ENCODE results near the gene AKAP1.

The AKAP1 gene

DNA sequence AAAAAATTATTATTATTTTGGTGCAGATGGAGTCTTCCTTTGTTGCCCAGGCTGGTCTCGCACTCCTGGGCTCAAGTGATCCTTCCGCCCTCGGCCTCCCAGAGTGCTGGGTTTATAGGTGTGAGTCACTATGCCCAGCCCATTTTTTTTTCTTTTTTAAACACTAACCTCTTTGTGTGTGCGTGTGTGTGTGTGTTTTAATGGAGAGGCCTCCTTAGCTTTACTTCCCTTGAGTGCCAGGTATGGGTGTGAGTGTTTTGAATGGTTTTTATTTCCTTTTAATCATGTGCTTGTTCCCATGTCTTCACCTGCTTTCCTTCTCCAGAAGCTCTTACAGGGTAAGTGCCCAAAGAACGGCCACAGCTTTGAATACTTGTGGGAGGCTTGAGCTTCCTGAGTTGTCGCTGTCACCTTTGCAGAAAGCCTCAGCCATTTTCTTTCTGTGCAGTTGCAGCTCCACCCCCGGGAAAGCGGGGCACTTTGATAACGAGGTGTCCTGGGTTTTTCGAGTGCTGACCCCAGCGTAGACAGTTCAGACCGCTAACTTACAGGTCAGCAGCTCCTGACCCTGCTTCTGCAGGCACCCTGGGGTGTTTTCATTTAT, 22.6 kb downstream of the AKAP1 start:
- no peak for DNase-seq

DNA sequence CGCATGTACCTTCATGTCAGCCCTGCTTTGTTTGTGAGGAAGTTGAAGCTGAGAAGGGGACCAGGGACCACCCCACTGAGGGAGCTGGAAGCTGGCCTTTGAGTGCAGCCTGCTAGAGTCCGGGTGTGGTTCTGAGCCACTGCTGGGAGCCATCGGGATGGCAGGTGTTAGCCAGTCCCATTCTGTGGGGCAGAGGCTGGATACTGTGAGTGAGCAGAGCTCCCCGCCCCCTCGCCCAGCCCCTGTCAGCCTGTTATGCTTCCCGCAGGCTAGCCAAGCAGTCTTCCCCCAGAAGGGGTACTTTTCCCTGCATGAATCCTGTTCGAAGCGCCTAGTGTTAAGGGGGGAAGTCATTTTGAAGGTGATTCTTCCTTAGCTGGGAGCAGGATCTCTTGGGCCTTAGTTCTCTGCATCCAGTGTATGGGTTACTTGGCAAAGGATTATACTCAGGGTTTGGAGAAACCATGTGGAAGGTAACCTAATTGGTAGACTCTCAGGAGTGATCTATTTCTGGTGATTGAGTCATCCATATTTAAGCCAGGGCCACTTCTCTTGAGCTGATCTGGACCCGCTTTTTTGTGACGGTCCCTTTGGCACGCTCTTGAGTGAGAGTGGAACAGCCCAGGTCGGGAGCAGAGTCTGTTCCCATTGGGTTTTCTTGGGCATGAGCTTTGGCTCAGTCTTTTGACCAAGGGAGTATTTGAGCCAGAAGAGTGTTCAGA, 23.8 kb downstream of the AKAP1 start:
- no peak for DNase-seq

DNA sequence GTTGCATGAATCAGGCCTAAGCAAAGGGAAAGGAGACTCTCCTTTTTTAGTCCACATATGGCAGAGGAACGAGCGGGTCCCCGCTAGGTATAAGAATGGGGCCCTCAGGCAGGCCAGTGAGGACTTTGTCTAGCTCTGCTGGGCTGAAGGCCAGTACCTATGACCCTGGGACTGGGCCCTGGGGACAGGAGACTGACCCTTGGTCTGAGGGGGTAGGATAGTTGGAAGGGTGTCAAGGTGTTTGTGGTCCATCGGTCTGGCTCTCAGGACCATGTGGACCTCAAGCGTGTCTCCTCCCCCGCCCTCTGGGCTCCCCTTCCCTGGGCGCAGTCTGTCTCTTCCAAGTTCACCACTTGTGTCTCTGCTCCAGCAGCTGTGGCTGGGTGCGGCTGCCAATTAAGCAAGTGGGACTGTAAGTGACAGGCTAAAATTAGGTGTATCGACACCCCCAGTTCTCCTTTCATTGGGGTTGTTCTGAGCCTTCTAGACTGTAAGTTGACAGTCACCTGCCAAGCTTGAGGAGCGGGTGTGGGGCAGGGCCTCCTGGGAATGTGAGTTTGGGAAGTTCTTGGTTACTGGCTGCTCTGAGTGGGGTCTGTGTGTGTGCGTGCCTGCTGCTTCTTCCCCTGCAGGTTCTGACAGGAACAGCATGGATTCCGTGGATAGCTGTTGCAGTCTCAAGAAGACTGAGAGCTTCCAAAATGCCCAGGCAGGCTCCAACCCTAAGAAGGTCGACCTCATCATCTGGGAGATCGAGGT, 24.5 kb downstream of the AKAP1 start:
- peak; percentile 61 for DNase-seq

DNA sequence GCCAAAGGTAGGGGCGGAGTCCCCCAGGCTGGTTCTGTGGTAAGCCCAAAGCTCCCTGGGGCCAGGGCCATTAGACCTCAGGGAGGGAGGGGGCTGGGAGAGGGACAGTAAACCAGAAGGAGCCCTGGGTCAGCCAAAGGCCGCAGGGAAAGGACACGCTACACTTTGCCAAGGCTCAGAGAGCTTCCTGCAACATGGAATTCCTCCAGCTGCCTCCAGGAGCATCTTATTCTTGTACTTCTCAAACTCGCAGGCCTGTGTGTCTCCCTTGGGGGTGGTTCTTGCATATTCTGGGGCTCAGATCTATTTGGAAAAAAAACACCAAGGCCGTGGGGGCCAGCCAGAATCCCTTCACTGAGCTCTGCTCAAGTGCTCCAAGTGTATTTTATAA, 25.1 kb downstream of the AKAP1 start:
- peak; percentile 57 for DNase-seq

DNA sequence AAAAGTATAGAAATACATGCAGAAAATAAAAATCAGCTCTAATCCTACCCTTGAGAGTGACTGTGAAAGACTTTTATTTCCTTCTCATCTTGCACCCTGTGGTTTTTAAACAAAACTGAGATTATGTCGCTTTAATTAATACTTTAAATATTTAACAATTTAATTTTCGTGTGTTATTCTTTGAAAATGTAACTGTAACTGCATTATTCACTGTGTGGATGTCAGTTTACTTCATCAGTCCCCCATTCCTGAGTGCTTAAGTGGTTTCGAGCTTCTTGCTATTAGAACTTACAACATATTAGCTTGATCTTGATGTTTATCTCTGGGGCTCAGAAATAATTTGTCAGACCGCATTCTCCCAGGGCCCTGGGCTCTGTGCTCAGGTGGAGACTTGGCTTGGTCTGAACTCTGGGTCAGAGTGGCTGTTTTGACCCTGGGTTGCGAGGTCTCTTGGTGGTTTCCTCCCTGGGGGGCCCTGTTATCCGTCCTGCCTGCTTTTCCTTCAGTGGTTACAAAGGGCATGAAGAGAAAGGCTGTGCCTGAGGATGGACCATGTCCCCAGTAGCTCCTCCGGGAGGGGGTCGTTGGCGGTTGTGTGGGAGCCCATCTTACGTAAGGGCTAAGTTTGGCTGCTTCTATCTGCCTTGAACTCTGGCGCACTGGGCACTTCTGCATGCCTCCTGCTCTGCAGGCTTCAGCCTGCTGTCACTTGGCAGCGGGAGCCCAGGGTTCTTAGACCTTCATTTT, 25.7 kb downstream of the AKAP1 start:
- DNase-seq = no peak

DNA sequence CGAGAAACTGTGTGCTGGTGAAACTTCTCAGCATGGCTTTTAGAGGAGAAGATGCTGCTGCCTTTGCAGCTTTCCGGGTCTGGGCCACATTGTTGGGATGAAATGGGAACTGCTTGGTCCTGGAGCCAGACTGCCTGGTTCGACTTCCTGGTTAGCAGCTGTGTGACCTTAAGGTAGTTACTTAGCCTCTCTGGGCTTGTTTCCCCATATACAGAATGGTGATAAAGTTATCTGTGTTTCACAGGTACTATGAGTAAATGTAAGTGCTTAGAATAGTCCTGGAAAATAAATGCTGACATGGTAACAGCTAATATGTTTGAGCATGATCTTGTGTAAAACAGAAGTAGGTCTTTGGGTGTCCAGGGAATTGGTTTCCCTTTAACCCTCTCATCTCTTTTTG, 26.3 kb downstream of the AKAP1 start:
- no peak for DNase-seq

DNA sequence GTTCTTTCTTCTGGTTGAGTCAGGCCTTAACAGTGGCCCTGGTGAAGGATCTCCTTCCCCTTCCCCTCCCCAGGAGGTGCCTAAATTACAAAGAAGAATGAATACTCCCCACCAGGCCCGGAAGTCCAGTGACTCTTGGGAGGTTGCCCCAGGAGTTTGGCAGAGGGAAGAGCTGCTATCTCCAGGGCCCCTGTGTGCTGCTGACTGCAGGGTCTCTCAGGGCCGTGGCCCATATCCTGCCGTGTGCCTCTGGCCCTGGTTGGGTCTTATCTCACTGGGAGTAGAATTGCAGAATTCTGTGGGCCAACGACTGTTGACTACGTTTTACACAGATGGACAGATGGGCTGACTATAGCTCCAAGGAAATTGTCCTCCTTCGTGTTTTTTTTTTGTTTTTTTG, 28.0 kb downstream of the AKAP1 start:
- DNase-seq = no peak

DNA sequence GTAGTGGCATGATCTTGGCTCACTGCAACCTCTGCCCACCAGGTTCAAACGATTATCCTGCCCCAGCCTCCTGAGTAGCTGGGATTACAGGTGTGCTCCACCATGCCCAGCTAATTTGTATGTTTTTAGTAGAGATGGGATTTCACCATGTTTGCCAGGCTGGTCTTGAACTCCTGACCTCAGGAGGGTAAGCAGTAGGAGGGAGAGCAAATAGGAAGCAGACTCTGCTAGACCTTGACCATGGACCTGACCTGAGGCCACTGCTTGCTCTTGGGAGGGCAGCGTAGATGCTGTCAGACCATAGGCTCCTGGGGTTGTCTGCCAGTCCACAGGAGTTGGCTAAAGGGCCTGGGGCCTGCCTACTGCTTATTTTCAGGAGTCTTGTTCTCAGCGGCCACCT, 28.6 kb downstream of the AKAP1 start:
- DNase-seq = no peak

DNA sequence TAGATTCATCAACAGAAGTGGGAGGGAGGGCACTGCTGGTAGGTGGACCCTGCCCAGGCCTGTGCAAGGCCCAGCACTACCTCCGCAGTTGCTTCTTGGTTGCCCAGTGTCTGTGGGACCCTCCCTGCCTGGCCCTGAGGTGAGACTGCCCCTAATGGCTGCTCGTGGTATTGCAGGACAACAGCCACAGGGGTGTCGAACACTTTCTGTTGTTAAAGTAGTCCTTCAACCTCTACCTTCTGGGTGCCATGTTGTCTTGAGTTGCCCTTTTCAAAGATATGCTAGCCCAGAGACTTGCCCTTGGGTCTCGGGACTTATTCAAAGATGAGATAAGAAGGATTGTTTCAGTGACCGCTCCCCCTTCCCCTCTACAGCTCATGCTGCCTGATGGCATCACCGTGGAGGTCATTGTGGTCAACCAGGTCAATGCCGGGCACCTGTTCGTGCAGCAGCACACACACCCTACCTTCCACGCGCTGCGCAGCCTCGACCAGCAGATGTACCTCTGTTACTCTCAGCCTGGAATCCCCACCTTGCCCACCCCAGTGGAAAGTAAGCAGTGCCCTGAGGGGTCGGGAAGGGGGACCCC, 29.1 kb downstream of the AKAP1 start:
- no peak for DNase-seq

DNA sequence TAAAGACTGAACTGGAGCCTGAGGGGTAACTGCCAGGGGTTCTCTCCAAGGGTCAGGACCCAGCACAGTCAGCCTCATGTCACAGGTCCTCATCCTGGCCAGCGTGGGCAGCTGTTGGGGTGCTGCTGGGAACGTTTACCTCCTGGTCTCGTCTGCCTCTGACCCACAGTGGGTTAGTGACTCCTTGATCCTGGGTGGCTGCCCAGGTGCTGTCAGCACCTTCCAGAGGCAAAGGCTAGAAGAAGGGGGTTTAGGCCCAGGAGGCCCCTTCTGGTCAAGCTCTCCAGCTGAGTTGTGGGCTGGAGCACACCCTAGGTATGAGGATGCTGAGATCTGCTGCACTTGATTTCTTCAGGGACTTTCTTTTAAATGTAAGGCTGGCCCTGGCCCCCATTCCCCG, 30.3 kb downstream of the AKAP1 start:
- DNase-seq = no peak

DNA sequence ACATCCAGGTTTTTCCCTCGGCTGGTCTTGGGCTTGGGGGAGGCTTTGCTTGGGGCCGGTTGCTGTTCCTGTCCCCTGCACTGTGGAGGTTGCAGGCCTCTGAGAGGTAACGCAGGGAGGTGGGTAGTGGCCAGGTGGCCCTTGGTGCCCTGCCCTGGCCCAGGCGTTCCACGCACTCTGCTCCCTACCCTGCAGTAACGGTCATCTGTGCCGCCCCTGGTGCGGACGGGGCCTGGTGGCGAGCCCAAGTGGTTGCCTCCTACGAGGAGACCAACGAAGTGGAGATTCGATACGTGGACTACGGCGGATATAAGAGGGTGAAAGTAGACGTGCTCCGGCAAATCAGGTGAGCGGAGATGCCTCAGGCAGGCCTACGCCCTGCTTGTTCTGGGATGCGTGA, 30.9 kb downstream of the AKAP1 start:
- no peak for DNase-seq

DNA sequence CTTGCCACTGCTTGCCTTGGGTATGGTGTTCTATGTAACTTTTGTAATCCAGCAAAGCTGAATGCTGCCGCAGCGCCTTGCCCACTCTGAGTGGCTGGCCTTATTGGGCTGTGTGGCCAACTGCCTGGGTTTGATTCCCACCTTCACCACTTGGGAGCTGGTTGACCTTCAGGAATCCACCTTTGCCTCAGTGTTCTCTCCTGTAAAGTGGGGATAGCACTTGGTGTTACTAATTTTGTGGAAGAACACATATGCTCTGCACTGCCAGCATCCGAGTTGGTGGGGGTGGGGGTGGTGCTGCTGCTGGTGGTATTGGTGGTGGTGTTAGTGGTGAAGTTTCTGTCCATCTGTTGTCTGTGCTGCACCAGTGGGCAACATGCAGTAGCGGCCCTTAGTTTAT, 32.8 kb downstream of the AKAP1 start:
- no peak for DNase-seq

DNA sequence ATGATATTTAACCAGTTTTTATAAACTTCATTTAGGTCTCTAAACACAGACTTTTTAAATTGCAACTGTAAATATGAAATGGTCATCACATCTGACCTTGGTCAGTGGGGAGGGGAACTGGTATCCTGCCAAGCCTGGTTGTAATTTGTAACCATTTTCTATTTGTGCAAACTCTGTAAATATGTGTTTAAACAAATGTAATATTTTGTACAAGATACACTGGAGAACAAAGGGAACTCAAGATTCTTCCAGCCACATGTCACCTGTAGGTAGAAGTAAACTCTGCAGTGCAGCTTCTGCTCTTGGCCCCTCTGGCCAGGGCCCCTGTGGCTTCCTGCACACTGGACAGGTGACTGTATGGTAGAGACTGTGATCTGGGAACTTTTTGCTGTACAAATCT, 35.8 kb downstream of the AKAP1 start:
- DNase-seq = no peak

DNA sequence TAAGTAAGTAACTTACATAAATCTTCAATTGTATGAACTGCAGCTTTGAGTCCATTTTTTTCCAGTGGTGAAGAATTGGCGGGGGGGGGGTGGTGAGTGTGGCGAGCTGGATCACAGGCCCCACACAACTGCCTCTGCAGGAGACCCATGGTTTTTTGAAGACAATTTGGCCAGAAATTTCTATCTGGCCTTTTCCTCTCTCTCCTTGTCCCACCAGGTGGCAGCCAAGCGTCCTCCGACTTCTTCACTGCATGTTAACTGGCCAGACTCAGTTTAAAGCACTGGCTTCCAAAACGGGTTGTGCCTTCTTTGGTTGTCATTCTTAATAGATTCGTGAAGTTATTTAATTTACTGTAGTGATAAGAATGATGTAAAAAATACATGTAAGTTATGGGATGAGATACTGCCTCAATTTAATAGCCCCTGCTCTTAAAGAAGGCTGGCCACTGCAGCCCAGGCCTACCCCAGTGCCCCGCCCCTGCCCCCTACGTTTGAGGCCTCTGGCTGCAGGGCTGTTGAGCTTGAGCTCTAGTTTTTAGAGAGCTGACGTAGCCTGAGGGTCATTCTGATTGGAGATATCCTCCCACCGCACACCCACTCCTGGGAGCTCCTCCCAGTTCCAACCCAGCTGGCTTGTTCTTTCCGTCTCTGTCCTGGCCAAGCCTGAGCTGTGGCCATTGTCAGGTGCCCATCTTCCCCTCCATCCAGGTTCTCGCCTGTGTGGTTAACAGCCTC, 36.4 kb downstream of the AKAP1 start:
- DNase-seq = no peak

DNA sequence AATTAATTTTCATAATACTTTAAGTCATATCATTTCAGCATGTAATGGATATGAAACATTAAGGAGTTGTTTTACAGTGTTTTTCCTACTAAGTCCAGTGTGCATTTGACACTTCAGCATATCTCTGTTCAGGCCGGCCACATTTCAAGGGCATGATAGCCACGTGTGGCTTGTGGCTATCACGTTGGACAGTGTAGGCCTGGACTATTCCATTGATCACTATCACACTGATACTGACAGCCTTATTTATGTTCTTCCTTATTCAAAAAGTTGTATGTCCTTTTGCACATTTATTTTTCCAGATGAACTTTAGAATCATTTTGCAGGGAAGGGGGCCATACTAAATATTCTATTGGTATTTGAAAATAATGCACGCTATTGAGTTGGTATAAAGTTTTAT, 39.0 kb downstream of the AKAP1 start:
- DNase-seq = no peak

DNA sequence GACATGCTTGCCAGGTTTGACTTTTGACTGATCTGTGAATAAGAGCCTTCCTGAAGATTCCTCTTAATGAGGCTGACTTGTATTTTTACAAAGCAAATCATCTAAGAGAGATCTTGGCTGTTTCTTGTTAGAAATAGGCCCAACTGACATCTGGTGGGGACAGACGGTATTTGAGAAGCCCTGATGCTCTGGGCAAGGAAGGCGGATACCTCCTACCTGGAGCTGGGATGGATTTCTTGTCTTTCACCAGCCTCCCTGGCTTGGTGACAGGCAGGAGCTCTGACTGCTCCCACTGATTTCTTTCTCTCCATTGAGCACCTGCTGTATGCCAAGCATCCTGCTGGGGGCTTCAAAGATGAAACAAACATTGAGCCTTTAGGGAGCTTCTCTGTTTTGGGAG, 40.4 kb downstream of the AKAP1 start:
- DNase-seq = no peak

DNA sequence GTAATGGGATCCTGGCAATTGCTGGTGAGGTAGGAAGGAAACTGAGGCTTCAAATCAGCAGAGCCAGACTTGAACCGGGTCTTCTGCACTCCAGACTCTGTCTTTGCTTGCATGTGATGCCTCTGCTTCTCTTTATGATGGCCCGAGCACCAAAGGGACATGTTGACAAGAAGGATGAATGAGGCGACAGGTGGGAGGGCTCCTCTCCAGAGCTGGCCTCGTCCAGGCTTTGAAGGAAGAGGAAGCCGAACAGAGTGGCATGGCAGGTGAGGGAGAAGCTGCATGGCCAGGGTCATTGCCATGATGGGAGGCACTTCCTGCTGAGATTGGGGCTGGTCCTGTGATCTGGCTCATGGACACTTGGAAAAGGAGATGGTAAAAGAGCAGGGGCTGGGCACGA, 40.8 kb downstream of the AKAP1 start:
- no peak for DNase-seq

DNA sequence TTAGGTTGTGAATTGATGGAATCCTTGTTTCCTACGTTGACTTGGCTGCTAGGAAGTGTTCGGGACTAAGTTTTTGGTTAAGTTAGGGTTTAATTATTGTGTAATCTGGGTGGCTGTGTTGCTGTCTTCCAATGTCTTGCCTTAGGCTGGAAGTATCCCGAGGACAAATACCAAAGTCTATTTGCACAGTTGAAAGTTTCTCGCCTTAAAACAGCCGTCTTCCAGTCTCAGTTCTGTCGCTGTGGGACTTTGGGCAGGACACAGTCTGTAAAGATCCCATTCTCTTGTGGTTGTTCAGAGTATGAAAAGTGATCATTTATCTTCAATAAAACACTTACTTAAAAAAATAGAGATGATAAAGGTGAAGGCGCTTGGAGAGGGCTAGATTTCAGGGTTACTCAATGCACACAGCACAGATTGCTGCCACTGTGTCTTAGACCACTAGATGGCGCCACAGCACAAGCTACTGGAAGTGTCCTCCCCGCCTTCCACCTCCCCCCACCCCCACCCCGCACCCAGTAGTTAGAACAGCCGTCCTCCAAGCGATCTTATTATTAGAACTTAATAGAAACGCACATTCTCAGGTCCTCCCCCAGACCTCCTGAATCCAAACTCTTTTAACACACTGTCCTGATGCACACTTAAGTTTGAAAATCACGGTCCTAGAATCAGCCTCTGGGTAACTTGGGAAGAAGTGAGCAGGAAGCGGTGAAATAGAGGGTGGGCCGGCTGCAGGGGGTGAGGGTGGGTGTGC, 45.8 kb downstream of the AKAP1 start:
- DNase-seq = peak; percentile 81

DNA sequence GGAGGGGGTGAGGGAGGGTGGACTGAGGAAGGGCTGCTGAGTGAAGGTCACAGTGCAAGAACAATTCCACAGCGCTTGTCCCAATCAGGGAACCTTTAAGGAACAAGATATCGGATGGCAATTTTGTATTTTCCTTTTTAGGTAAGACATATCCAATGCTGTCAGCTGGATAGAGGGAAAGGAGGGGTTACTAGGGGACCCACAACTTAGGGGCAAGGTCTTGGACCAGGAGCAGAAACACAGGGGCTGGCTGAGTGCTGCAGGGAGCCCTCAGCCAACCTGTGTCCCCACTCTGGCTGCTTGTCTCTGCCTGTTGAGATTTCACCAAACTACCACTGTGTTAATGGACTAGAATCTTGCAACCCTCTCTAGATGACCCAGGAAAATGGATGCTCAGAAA, 47.6 kb downstream of the AKAP1 start:
- no peak for DNase-seq

DNA sequence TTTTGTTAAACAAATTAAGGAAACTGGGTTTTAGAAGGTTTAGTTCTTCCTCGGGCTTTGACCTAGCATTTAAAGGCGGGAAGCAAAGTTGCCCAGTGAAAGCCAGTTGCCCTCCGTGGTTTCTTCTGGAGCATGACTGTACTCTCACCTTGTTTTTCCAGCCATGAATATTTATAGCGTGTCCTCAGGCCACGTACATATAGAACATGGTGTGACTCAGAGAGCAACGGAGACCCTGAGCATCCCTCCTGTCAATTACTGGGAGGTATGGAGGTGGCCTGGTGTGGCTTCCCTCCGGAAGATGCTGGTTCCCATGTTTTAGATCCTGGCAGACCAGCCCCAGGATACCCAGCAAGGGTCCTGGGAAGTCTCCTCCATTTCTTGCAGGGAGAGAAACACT, 48.4 kb downstream of the AKAP1 start:
- DNase-seq = no peak

DNA sequence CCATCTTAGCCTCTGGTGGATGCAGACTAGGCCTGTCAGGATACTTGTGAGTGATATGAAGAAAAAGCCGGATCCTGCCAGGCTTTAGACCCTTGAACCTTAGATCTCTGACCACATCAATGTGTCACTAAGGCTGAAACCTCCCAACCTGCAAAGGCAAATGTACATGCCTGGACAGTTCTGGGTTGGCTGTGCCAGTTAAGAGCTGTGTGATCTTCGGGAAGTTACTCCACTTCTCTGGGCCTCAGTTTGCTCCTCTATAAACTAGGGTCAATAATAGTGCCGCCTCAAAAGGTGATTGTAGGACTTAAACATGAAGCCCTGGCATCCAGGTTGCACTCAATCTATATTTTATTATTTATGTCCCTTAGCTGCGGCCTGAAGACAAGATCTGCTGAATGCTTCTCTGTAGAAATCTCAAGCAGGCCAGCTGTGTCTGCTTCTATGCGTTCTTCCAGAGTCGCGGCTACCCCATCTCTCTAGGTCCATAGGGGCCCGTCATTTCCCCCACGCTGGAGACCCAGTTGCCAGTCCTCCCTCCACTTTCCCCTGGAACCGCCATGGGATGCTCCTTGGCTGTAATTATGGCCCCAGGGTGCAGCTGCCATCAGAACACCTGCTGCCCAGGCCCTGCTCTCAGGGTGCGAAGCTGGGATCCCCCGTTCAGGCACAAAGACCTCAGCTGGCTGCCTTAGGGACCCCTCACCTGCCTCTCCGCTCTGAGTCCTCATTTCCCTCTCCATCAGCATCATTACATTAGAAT, 50.2 kb downstream of the AKAP1 start:
- DNase-seq = no peak

All from left hindlimb (tissue), 1 donor.